ENCODE data around the gene LRFN3.
"Not testable (repeated sequence)": the region's sequence is repeated elsewhere in the genome, so short reads cannot be mapped to it uniquely, and the experiment has no call there.

Gene LRFN3

DNA sequence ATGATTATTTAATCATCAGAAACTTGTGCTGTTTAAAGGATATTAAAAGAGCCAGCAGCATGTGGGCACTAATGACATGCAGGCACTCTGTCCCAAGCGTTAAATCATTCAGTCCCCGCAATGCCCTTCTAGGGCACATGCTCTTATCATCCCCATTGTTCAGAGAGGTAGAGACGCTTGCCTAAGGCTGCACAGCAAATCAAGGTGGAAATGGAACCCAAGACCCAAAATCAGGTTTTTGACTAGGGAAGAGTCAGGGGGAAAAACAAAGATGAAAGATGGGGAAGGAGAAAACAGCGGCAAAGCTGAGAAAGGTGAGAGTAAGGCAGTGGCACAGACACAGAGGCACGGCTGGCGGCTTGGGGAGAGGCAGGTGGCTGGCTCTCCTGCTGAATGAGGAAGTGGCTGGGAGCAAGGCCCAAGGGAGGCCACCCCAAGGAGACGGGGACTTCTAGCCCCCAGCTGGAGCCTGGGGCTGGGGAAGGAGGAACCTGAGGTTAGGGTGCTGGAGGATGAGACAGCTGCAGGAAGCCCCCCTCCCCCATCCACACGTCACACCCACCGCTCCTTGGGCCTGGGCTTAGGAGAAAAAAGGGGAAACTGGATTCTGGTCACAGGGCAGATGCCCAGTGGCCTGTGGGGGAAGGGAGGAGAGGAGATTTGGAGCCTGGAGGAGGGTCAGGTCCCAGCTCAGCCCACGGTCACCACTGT lies 27.0 kb upstream of the LRFN3 start:
- Histone ChIP-seq H3K27me3 (ENCODE audit: control insufficient read depth, insufficient read depth, low read length) (no peaks in the 10 kb centered on the region), H3K9ac (ENCODE audit: low read depth, low read length) (no peak overlapping the region), H3K36me3 (ENCODE audit: control insufficient read depth, insufficient read depth, low read length) (no peaks in the 10 kb centered on the region), H3K9me3 (ENCODE audit: control insufficient read depth, insufficient read depth, low read length) (no peaks in the 10 kb centered on the region), H3K4me3 (ENCODE audit: low read depth, low read length) (no peak overlapping the region), H3K4me1 (ENCODE audit: control insufficient read depth, insufficient read depth, low read length) (peaks cover 7% of the 10 kb centered on the region)

DNA sequence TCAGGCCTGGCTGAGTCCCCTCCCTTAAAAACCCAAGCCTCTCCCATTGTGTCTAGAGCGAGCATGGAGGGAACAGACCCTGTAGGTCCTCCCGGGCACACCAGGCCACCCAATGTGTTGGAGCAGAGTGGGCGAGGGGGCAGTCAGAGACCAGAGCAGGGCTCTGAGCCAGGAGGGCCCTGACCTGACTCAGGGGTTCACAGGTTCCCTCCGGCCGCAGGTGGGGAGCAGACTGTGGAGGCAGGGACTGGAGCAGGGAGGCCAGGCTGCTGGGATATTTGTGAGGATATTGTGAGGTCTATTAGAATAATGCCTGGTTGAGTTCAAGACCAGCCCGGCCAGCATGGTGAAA lies 26.5 kb upstream of the LRFN3 start:
- H3K9me3 ChIP-seq (ENCODE audit: control insufficient read depth, insufficient read depth, low read length): no peaks in the 10 kb centered on the region
- peaks cover 7% of the 10 kb centered on the region for H3K4me1 ChIP-seq (ENCODE audit: control insufficient read depth, insufficient read depth, low read length)
- H3K4me3 ChIP-seq (ENCODE audit: low read depth, low read length): no peak overlapping the region
- H3K9ac ChIP-seq (ENCODE audit: low read depth, low read length): no peak overlapping the region
- H3K27me3 ChIP-seq (ENCODE audit: control insufficient read depth, insufficient read depth, low read length): no peaks in the 10 kb centered on the region
- H3K36me3 ChIP-seq (ENCODE audit: control insufficient read depth, insufficient read depth, low read length): no peaks in the 10 kb centered on the region

DNA sequence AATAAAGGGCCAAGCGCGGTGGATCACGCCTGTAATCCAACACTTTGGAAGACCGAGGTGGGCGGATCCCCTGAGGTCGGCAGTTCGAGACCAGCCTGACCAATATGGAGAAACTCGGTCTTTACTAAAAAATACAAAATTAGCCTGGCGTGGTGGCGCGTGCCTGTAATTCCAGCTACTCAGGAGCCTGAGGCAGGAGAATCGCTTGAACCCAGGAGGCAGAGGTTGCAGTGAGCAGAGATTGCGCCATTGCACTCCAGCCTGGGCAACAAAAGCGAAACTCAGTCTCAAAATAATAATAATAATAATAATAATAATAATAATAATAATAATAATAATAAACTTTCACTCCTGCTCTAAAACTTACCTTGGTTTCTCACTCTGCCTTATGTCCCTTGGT lies 25.8 kb upstream of the LRFN3 start:
- not testable (repeated sequence) for H3K27me3 ChIP-seq (ENCODE audit: control insufficient read depth, insufficient read depth, low read length); H3K36me3 ChIP-seq (ENCODE audit: control insufficient read depth, insufficient read depth, low read length); H3K4me3 ChIP-seq (ENCODE audit: low read depth, low read length); H3K9me3 ChIP-seq (ENCODE audit: control insufficient read depth, insufficient read depth, low read length); H3K4me1 ChIP-seq (ENCODE audit: control insufficient read depth, insufficient read depth, low read length); H3K9ac ChIP-seq (ENCODE audit: low read depth, low read length)

DNA sequence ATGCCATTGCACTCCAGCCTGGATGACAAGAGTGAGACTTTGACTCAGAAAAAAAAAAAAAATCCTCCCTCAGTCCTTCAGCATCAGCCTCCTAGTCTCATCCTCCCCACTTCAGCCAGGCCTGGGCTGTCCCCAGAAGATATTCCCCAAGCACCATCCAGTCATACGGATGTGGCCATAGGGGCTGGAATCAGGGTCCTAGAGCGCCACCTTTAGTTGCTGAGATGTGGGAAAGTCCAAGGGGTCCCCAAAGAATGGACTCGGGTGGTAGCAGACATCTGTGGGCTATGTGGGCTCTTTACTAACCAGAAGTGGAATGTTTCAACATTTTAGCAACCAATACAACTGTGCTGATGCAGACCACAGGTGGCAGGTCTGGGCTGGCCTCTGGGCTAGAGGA lies 25.0 kb upstream of the LRFN3 start:
- Histone ChIP-seq H3K27me3 (ENCODE audit: control insufficient read depth, insufficient read depth, low read length) (no peaks in the 10 kb centered on the region), H3K4me1 (ENCODE audit: control insufficient read depth, insufficient read depth, low read length) (peaks cover 7% of the 10 kb centered on the region), H3K36me3 (ENCODE audit: control insufficient read depth, insufficient read depth, low read length) (no peaks in the 10 kb centered on the region), H3K9me3 (ENCODE audit: control insufficient read depth, insufficient read depth, low read length) (no peaks in the 10 kb centered on the region), H3K9ac (ENCODE audit: low read depth, low read length) (no peak overlapping the region), H3K4me3 (ENCODE audit: low read depth, low read length) (no peak overlapping the region)

DNA sequence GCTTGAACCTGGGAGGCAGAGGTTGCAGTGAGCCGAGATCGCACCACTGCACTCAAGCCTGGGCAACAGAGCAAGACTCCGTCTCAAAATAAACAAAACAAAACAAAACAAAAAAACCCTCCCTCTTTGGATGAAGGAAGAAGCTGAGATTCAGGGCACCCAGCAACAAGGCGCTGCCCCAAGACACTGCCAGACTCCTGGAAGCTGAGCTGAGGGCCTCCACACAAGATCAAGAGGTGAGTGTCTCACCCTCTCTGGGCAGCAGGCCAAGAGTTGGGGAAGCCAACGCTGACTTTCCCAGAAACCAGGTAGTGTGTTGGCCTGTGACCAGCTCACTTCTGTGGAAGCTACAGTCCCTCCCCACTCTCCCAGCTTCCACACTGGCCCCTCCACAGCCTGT lies 24.4 kb upstream of the LRFN3 start:
- Histone ChIP-seq H3K4me1 (ENCODE audit: control insufficient read depth, insufficient read depth, low read length) (peaks cover 7% of the 10 kb centered on the region), H3K9me3 (ENCODE audit: control insufficient read depth, insufficient read depth, low read length) (no peaks in the 10 kb centered on the region), H3K27me3 (ENCODE audit: control insufficient read depth, insufficient read depth, low read length) (no peaks in the 10 kb centered on the region), H3K9ac (ENCODE audit: low read depth, low read length) (no peak overlapping the region), H3K36me3 (ENCODE audit: control insufficient read depth, insufficient read depth, low read length) (no peaks in the 10 kb centered on the region), H3K4me3 (ENCODE audit: low read depth, low read length) (no peak overlapping the region)

DNA sequence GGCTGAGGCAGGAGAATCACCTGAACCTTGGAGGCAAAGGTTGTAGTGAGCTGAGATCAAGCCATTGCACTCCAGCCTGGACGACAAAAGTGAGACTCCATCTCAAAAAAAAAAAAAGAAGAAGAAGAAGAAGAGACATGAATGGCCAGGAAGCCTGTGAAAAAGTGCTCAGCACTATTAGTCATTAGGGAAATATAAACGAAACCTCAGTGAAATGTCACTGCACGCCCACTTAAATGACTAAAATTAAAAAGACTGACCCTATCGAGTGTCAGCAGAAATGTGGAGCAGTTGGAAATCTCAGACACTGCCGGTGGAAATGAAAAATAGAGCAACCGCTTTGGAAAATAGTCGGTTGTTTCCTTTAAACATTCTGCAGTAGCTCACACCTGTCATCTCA lies 22.6 kb upstream of the LRFN3 start:
- no peak overlapping the region for H3K4me3 ChIP-seq (ENCODE audit: low read depth, low read length)
- no peaks in the 10 kb centered on the region for H3K27me3 ChIP-seq (ENCODE audit: control insufficient read depth, insufficient read depth, low read length)
- H3K9me3 ChIP-seq (ENCODE audit: control insufficient read depth, insufficient read depth, low read length): no peaks in the 10 kb centered on the region
- no peaks in the 10 kb centered on the region for H3K36me3 ChIP-seq (ENCODE audit: control insufficient read depth, insufficient read depth, low read length)
- no peaks in the 10 kb centered on the region for H3K4me1 ChIP-seq (ENCODE audit: control insufficient read depth, insufficient read depth, low read length)
- no peak overlapping the region for H3K9ac ChIP-seq (ENCODE audit: low read depth, low read length)

DNA sequence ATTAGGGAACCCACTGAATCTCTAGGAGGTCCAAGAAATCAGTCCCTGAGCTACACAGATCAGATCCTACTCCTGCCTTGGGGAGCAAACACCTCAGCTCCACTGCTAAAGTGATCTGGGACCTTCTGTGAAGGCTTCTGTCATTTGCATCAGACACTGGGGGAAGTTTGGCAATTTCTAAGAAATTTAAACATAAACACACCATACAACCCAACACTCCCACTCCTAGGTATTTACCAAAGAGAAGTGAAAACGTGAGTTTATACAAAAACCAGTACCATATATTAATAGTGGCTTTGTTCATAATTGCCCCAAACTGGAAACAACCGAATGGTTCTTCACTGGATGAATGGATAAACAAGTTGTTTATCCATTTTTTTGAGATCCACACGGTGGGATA lies 20.7 kb upstream of the LRFN3 start:
- Histone ChIP-seq H3K4me1 (ENCODE audit: control insufficient read depth, insufficient read depth, low read length) (no peaks in the 10 kb centered on the region), H3K27me3 (ENCODE audit: control insufficient read depth, insufficient read depth, low read length) (no peaks in the 10 kb centered on the region), H3K9me3 (ENCODE audit: control insufficient read depth, insufficient read depth, low read length) (no peaks in the 10 kb centered on the region), H3K4me3 (ENCODE audit: low read depth, low read length) (no peak overlapping the region), H3K36me3 (ENCODE audit: control insufficient read depth, insufficient read depth, low read length) (no peaks in the 10 kb centered on the region), H3K9ac (ENCODE audit: low read depth, low read length) (no peak overlapping the region)

DNA sequence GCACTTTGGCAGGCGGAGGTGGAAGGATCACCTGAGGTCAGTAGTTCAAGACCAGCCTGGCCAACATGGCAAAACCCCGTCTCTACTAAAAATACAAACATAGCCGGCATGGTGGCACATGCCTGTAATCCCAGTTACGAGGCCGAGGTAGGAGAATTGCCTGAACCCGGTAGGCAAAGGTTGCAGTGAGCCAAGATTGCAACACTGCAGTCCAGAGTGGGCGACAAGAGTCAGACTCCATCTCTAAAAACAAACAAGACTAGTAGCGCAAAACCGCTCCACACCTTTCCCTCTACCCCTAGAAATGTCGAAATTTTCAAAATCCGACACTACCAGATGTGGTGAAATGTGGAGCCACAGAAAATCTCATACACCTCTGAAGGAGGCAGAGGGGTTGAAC lies 16.9 kb upstream of the LRFN3 start:
- H3K9ac ChIP-seq (ENCODE audit: low read depth, low read length): no peak overlapping the region
- H3K4me1 ChIP-seq (ENCODE audit: control insufficient read depth, insufficient read depth, low read length): peaks cover 3% of the 10 kb centered on the region
- H3K9me3 ChIP-seq (ENCODE audit: control insufficient read depth, insufficient read depth, low read length): no peaks in the 10 kb centered on the region
- no peaks in the 10 kb centered on the region for H3K36me3 ChIP-seq (ENCODE audit: control insufficient read depth, insufficient read depth, low read length)
- no peaks in the 10 kb centered on the region for H3K27me3 ChIP-seq (ENCODE audit: control insufficient read depth, insufficient read depth, low read length)
- no peak overlapping the region for H3K4me3 ChIP-seq (ENCODE audit: low read depth, low read length)

DNA sequence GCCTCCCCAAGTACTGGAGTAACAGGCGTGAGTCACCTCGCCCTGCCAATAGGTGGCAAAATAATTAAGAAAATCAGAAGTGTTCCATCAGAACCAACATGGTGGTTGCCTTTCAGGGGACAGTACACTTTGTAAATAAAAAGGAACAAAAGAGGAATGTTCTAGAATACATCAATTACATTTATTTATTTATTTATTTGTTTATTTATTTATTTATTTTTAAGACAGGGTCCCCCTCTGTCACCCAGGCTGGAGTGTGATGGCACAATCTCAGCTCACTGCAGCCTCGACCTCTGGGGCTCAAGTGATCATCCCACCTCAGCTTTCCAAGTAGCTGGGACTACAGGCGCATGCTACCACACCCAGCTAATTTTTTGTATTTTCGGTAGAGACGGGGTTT lies 15.2 kb upstream of the LRFN3 start:
- Histone ChIP-seq H3K9ac (ENCODE audit: low read depth, low read length) (no peak overlapping the region), H3K4me3 (ENCODE audit: low read depth, low read length) (no peak overlapping the region), H3K4me1 (ENCODE audit: control insufficient read depth, insufficient read depth, low read length) (peaks cover 3% of the 10 kb centered on the region), H3K9me3 (ENCODE audit: control insufficient read depth, insufficient read depth, low read length) (no peaks in the 10 kb centered on the region), H3K36me3 (ENCODE audit: control insufficient read depth, insufficient read depth, low read length) (no peaks in the 10 kb centered on the region), H3K27me3 (ENCODE audit: control insufficient read depth, insufficient read depth, low read length) (no peaks in the 10 kb centered on the region)

DNA sequence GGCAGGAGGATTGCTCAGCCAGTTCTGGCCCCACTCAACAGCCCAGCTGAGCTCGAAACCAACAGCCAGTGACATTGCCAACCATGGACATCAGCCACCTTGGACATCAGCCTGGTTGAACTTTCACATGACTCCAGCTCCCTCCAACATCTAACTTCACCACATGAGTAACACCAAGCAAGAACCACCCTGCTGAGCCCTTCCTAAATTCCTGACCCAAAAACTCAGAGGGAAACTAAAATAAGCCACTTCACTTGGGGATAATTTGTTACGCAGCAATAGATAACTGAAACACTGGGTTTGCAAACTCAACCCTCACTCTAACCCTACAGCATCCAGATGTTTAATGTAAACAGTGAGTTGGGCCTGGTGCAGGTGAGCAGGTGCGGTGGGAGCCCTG lies 10.7 kb upstream of the LRFN3 start:
- no peak overlapping the region for H3K9ac ChIP-seq (ENCODE audit: low read depth, low read length)
- no peaks in the 10 kb centered on the region for H3K36me3 ChIP-seq (ENCODE audit: control insufficient read depth, insufficient read depth, low read length)
- no peak overlapping the region for H3K4me3 ChIP-seq (ENCODE audit: low read depth, low read length)
- H3K9me3 ChIP-seq (ENCODE audit: control insufficient read depth, insufficient read depth, low read length): no peaks in the 10 kb centered on the region
- H3K4me1 ChIP-seq (ENCODE audit: control insufficient read depth, insufficient read depth, low read length): peaks cover 3% of the 10 kb centered on the region
- H3K27me3 ChIP-seq (ENCODE audit: control insufficient read depth, insufficient read depth, low read length): no peaks in the 10 kb centered on the region

DNA sequence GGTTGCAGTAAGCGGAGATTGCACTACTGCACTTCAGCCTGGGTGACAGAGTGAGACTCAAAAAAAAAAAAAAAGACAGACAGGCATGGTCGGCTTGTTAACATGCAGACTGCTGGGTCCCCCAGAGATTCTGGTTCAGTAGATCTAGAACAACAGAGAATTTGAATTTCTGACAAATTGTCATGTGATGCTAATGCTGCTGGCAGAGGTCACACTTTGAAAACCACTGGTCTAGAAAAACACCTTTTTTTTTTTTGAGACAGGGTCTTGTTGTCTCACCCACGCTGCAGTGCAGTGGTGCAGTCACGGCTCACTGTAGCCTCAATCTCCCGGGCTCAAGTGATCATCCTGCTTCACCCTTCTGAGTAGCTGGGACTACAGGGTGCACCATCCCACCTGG lies 7.7 kb upstream of the LRFN3 start:
- H3K27me3 ChIP-seq (ENCODE audit: control insufficient read depth, insufficient read depth, low read length): no peaks in the 10 kb centered on the region

DNA sequence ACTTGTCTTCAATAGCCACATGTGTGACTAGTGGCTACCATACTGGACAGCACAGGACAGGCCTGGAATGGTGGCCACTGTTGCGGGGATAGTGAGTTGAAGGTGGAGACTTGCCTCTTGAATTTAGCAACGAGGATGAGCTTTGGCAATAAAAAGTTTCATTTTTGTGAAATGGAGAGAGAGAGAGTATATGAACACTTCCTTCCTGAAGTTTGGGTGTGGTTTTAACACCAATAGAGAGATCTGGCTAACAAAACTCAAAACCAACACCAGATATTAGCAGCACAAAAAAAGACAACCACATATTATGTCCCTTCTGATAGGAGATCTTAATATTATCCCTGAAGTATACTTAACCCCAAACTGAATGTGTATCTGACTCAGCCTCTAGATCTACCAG lies 6.3 kb upstream of the LRFN3 start:
- Histone ChIP-seq H3K9ac (ENCODE audit: low read depth, low read length) (no peak overlapping the region), H3K4me1 (ENCODE audit: control insufficient read depth, insufficient read depth, low read length) (peaks cover 8% of the 10 kb centered on the region), H3K27me3 (ENCODE audit: control insufficient read depth, insufficient read depth, low read length) (no peaks in the 10 kb centered on the region), H3K4me3 (ENCODE audit: low read depth, low read length) (no peak overlapping the region), H3K9me3 (ENCODE audit: control insufficient read depth, insufficient read depth, low read length) (no peaks in the 10 kb centered on the region), H3K36me3 (ENCODE audit: control insufficient read depth, insufficient read depth, low read length) (no peaks in the 10 kb centered on the region)

More for the DNA sequence above, 7.7 kb upstream of the LRFN3 start:
- H3K4me3 ChIP-seq (ENCODE audit: low read depth, low read length): no peak overlapping the region
- H3K36me3 ChIP-seq (ENCODE audit: control insufficient read depth, insufficient read depth, low read length): no peaks in the 10 kb centered on the region
- H3K4me1 ChIP-seq (ENCODE audit: control insufficient read depth, insufficient read depth, low read length): peaks cover 11% of the 10 kb centered on the region
- no peaks in the 10 kb centered on the region for H3K9me3 ChIP-seq (ENCODE audit: control insufficient read depth, insufficient read depth, low read length)
- no peak overlapping the region for H3K9ac ChIP-seq (ENCODE audit: low read depth, low read length)

All from iPS-15b (cell line).